ENCODE measurements around the gene CCDC192. TPM values are rescaled to one million over a fixed set of nuclear protein-coding genes. Genes with fewer than 3 reads are reported as not detected.

The CCDC192 gene
- total RNA-seq, 2 experiments from 2014 or later, result not detected

DNA sequence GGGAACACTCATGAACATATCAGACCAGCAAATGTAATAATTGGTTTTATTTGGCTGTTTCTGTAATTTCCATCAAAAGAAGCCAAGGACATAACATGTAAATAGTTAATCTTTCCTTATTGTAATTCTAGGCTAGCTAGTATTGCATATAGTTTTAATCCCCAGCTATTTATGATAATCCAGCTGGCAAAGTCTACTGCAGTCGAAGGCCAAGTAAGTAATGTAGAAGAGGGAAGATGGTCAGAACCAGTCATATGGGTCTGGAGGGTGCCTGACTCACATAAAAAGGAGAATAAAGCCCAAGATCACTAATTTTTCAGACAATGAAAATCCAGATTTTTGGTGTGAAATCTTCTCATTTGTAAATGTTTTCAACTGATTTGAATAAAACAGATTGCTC, 106.3 kb downstream of the CCDC192 start:
- Histone ChIP-seq H3K9me3 (ENCODE audit: control insufficient read depth in 1 of 2, insufficient read depth in 1 of 2, low read length in 2 of 2) (no peaks in the 10 kb centered on the region), H3K4me1 (ENCODE audit: insufficient read depth, low read length) (no peaks in the 10 kb centered on the region), H3K36me3 (ENCODE audit: insufficient read depth, low read length) (no peaks in the 10 kb centered on the region), H3K4me3 (ENCODE audit: low read length) (no peak overlapping the region), H3K27ac (ENCODE audit: low read depth in 1 of 2, low read length in 2 of 2) (no peak overlapping the region), H3K27me3 (ENCODE audit: control insufficient read depth in 1 of 2, insufficient read depth in 2 of 2, low read length in 2 of 2) (no peaks in the 10 kb centered on the region)
- no peak overlapping the region for H3K4me3 Mint-ChIP-seq
- ChIA-PET CTCF (no interaction called here), POLR2A (no interaction called here)
- ATAC-seq (ENCODE audit: poor library complexity) (no peak), DNase-seq (no peak)
- H3K27ac Mint-ChIP-seq, result no peak overlapping the region
- no peaks in the 10 kb centered on the region for H3K36me3 Mint-ChIP-seq (ENCODE audit: low read depth)
- no peaks in the 10 kb centered on the region for H3K4me1 Mint-ChIP-seq (ENCODE audit: low read depth)
- intact Hi-C loops (cut with DNase I, micrococcal nuclease), result no loop called here
- H3K27me3 Mint-ChIP-seq, result peaks cover 25% of the 10 kb centered on the region
- TF ChIP-seq, protein P1, sequence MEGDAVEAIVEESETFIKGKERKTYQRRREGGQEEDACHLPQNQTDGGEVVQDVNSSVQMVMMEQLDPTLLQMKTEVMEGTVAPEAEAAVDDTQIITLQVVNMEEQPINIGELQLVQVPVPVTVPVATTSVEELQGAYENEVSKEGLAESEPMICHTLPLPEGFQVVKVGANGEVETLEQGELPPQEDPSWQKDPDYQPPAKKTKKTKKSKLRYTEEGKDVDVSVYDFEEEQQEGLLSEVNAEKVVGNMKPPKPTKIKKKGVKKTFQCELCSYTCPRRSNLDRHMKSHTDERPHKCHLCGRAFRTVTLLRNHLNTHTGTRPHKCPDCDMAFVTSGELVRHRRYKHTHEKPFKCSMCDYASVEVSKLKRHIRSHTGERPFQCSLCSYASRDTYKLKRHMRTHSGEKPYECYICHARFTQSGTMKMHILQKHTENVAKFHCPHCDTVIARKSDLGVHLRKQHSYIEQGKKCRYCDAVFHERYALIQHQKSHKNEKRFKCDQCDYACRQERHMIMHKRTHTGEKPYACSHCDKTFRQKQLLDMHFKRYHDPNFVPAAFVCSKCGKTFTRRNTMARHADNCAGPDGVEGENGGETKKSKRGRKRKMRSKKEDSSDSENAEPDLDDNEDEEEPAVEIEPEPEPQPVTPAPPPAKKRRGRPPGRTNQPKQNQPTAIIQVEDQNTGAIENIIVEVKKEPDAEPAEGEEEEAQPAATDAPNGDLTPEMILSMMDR (IDR thresholded peaks at IDR 0.05), result no peak
- H3K9me3 Mint-ChIP-seq, result no peaks in the 10 kb centered on the region

DNA sequence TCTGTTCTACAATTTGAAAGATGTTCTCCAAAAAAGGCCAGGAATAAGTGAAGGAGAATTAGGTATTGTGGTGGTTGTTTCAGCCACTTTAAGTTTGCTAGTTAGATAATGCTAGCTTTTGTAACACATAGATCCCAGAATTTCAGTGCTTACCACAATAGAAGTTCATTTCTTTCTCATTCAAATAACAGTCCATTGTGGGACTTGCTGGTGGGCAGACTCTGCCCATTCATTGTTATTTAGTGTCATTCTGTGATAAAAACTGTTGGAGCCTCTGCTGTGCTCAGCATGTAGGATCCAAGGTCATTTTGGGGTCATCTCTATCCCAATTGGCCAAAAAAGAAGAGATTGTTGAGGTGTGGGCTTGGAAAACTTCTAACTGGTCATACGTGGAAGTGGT, 106.8 kb downstream of the CCDC192 start:
- ATAC-seq (ENCODE audit: poor library complexity) (no peak), DNase-seq (no peak)
- ChIA-PET CTCF (no interaction called here), POLR2A (no interaction called here)
- Mint-ChIP-seq H3K36me3 (ENCODE audit: low read depth) (no peaks in the 10 kb centered on the region), H3K4me3 (no peak overlapping the region), H3K4me1 (ENCODE audit: low read depth) (no peaks in the 10 kb centered on the region), H3K27me3 (peaks cover 28% of the 10 kb centered on the region), H3K27ac (no peak overlapping the region), H3K9me3 (no peaks in the 10 kb centered on the region)
- Histone ChIP-seq H3K36me3 (ENCODE audit: insufficient read depth, low read length) (no peaks in the 10 kb centered on the region), H3K4me1 (ENCODE audit: insufficient read depth, low read length) (no peaks in the 10 kb centered on the region), H3K9me3 (ENCODE audit: control insufficient read depth in 1 of 2, insufficient read depth in 1 of 2, low read length in 2 of 2) (no peaks in the 10 kb centered on the region), H3K4me3 (ENCODE audit: low read length) (no peak overlapping the region), H3K27me3 (ENCODE audit: control insufficient read depth in 1 of 2, insufficient read depth in 2 of 2, low read length in 2 of 2) (no peaks in the 10 kb centered on the region), H3K27ac (ENCODE audit: low read depth in 1 of 2, low read length in 2 of 2) (no peak overlapping the region)
- TF ChIP-seq, protein P1 (IDR thresholded peaks at IDR 0.05), result no peak
- intact Hi-C loops (cut with DNase I, micrococcal nuclease), result no loop called here

DNA sequence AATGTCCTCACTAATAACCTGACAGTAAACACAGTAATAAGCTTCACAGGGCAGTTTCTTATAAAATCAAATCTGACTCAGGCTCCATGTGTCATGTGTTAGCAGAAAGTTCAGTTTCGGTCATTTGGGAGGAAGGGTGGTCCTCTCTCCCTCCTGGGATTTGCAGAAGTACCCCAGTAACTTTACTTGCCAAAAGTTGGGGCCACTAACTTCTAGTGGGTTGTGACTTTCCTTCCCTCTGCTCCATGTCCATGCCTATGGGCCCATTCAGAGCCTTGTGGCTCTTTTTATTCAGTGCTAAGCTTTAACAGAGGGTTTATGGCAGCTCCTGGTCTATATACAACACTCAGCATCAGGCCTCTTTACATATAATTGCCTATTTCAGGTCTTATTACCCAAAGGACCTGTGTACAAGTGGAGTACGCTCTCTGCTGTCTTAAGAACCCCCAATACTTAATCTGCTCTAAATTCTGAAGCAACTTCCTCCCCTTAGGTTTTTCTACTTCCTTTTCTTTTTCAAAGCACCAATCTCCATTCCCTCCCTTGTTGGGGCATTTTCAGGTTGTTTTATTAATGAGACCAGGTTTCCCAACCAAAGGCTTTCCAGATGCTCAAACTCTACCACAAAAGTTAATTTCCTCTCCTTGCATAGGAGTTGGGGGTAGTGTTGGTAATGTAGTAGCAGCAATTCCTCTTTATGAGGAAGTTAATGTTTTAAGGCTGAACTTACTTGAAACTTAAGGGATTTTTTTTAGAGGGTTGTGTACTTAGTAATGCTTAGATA, 107.7 kb downstream of the CCDC192 start:
- Histone ChIP-seq H3K36me3 (ENCODE audit: insufficient read depth, low read length) (no peaks in the 10 kb centered on the region), H3K4me1 (ENCODE audit: insufficient read depth, low read length) (no peaks in the 10 kb centered on the region), H3K4me3 (ENCODE audit: low read length) (no peak overlapping the region), H3K27me3 (ENCODE audit: control insufficient read depth in 1 of 2, insufficient read depth in 2 of 2, low read length in 2 of 2) (no peaks in the 10 kb centered on the region), H3K27ac (ENCODE audit: low read depth in 1 of 2, low read length in 2 of 2) (no peak overlapping the region), H3K9me3 (ENCODE audit: control insufficient read depth in 1 of 2, insufficient read depth in 1 of 2, low read length in 2 of 2) (no peaks in the 10 kb centered on the region)
- ATAC-seq (ENCODE audit: poor library complexity) (no peak), DNase-seq (no peak)
- Mint-ChIP-seq H3K27ac (no peak overlapping the region), H3K27me3 (peaks cover 25% of the 10 kb centered on the region), H3K4me1 (ENCODE audit: low read depth) (no peaks in the 10 kb centered on the region), H3K9me3 (no peaks in the 10 kb centered on the region), H3K4me3 (no peak overlapping the region), H3K36me3 (ENCODE audit: low read depth) (no peaks in the 10 kb centered on the region)
- TF ChIP-seq, protein P1 (IDR thresholded peaks at IDR 0.05), result no peak
- POLR2A ChIA-PET, result no interaction called here
- intact Hi-C loops (cut with DNase I, micrococcal nuclease), result no loop called here
- CTCF ChIA-PET, result no interaction called here

Measured in CD4-positive, alpha-beta T cell (primary cell).